Measurements from ENCODE around the gene CTCF.

Gene CTCF

DNA sequence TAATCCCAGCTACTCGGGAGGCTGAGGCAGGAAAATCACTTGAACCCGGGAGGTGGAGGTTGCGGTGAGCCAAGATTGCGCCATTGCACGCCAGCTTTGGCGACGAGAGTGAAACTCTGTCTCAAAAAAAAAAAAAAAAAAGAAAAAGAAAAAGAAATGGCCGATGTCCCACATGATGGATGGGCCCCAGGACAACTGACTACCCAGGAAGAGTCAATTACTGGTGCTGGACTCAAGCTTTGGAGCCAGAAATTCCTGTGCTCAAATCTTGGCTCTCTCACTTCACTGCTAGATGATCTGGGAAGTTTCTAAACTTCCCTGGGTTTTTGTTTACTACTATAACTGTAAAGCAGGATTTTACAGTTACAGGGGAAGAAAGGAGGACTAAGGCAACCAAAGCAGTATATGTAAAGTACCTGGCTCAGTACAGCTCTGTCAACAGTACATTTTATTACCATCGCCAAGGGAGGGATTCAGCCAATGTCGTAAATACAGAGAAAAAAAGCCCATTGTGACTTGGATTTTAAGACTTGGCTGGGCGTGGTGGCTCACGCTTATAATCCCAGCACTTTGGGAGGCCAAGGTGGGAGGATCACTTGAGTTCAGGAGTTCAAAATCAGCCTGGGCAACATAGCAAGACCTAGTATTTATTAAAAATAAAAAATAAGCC, 116.2 kb downstream of the CTCF start:
- no peak for DNase-seq (ENCODE audit: low read depth, low spot score)

DNA sequence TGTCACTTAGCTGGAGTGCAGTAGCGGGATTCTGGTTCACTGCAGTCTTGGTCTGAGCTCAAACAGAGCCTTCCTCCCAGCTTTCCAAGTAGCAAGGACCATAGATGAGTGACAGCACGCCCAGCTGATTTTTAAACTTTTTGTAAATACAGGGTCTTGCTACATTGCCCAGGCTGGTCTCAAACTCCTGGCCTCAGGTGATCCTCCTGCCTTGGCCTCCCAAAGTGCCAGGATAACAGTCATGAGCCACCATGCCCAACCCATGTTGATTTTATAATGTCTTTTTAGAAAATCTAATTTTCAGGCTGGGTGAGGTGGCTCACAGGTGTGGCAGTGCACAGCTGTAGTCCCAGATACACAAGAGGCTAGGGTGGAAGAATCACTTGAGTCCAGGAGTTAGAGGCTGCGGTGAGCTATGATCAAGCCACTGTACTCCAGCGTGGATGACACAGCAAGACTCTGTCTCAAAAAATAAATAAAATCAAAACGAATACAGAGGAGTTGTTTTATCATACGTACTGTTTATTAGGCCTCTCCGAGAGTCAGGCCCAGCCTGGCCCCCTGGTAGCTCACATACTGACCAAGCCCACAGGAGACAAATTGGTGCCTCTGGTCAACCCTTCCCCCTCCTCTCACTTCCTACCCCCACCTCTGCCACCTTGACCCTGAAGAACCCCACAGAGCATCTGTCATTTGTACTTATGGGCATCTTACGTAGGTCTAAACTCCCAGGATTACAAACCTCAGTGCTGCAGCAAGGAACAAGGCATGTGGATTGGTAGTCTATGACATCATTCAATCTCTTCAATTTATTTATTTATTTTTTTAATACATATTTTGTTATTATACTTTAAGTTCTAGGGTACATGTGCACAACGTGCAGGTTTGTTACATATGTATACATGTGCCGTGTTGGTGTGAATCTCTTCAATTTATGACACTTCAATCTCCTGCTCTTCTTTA, 117.9 kb downstream of the CTCF start:
- DNase-seq (ENCODE audit: low read depth, low spot score) = no peak

DNA sequence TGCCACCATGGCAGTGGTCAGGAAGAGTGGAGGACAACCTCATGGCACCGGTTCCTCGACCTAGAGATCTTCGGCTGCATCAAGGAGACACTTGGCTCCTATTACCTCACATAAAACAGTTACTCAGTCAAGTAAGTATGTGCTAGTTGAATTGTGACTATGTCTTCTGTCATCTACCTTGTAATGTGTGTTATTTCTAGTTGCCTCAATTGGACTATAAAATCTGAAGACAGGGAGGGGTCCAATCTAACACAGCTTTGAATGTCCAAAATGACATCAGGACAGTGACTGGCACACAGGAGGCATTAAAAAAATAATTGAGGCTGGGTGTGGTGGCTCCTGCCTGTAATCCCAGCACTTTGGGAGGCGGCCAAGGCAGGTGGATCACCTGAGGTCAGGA, 121.4 kb downstream of the CTCF start:
- no peak for DNase-seq (ENCODE audit: low read depth, low spot score)

DNA sequence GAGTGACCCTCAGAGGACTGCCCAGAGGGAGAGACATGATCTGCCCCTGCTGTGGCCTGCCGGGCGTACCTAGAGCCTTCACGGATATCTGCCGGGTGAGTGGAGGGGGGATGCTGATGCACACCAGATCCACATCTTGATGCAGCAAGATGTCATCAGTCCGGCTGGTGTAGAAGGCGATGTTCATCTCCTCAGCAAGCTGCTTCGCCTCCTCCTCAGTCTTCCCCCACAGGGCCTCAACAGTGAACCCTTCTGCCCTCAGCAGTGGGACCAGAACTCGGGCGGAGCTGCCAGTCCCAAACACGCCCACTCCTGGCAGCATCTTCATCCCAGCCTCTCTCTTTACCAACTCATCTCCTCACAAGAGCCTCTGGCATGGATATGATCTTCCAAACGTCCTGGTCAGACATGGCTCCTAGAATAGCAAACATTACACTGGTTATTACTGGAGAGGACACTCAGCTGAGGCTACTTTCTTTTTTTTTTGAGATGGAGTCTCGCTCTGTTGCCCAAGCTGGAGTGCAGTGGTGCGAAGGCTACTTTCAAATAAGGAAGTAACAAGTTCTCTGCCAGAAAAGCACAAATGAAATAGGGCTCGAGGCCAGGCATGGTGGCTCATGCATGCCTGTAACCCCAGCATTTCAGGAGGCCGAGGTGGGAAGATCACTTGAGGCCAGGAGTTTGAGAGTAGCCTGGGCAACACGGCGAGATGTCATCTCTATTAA, 123.2 kb downstream of the CTCF start:
- no peak for DNase-seq (ENCODE audit: low read depth, low spot score)
